ENCODE measurements around the gene CPZ.
"Not testable (repeated sequence)": the region's sequence is repeated elsewhere in the genome, so short reads cannot be mapped to it uniquely, and the experiment has no call there.

CPZ gene

DNA sequence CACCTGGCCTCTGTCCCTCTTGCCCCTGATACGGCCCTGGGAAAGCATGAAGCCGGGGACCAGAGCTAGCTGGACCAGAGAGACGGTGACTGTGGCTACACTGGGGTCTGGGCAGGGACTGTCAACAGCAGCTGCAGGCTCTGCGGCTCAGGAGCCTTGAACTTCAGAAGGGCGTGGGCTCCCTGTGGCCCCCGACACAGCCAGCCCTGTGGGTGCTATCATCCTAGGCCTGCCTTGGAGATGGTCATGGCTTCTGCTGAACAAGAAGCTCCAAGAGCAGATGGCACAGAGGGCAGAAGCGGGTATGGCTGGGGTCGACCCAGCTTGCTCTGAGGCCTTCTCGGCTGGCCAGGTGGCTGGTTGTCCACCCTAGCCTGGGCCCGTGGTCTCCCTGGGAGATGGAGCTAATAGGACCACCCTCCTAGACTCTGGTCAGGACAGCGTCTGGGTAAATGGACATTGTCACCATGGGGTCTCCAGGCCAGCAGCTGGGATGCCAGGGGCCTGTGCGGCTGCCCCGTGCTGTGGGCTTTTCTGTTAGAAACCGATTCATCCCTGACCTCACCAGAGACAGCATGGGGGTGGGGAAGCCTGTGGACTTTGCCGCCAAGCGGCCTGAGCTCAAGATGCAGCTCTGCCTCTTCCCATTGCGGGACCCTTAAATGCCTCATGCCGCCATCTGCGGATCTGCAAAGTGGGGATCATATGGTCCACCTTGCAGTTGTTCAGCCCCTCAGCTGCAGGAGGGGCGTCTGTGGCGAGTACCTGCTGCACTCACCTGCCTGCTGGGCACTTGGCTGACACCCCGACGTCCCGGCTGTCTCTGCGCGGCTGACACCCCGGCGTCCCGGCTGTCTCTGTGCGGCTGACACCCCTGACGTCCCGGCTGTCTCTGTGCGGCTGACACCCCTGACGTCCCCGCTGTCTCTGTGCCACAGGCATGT lies 21.1 kb downstream of the CPZ start:
- no peak for DNase-seq

DNA sequence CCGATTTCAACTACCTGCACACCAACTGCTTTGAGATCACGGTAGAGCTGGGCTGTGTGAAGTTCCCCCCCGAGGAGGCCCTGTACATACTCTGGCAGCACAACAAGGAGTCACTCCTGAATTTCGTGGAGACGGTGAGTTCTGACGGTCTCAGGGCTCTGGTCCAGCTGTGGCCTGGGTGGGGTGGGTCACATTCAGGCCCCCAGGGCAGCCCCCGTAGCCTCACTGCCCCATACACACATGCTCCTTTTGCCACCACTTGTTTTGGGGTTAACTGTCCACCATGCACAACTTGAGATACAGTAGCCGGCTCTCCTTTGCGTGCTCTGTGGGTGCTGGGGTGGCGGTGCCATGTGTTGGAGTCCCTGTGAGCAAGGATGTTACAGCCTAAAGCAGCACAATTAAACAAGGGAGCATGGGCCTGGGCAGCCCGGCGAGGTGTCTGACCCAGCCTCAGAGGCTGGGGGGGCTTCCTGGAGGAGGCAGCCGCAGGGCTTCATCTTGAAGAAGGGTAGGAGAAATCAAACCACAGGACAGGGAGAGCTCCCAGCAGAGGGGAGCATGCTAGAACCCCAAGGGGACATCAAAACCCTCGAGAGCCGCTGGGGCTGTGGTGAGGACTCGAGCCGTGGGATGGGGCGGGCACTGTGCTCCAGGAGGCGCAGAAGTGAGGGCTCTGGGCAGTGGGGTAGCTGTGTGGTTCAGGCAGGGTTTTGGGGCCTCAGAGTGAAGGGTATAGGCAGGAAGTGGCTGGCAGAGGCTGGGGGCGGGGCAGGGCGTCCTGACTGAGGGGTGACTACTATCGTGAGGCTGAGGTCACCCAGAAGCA lies 22.0 kb downstream of the CPZ start:
- DNase-seq, result no peak

DNA sequence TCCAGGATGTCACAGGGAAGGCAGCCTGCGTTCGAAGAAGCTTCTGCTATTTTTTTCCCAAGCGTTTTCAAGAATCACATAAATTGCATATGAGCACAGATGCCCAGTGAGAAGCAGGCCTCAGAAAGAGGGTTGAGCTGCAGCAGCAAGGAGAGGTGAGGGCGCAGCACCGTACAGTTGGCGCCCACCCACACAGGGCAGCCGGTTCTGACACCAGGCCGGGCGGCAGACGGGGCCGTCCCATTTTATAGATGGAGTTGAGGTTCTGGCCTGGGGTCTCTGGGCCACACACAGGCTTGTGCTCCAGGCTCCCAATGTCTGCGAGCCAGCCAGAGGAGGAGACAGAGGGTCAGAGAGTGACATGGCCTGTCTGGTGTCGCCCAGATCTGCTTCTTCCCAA lies 22.8 kb downstream of the CPZ start:
- DNase-seq, result no peak

DNA sequence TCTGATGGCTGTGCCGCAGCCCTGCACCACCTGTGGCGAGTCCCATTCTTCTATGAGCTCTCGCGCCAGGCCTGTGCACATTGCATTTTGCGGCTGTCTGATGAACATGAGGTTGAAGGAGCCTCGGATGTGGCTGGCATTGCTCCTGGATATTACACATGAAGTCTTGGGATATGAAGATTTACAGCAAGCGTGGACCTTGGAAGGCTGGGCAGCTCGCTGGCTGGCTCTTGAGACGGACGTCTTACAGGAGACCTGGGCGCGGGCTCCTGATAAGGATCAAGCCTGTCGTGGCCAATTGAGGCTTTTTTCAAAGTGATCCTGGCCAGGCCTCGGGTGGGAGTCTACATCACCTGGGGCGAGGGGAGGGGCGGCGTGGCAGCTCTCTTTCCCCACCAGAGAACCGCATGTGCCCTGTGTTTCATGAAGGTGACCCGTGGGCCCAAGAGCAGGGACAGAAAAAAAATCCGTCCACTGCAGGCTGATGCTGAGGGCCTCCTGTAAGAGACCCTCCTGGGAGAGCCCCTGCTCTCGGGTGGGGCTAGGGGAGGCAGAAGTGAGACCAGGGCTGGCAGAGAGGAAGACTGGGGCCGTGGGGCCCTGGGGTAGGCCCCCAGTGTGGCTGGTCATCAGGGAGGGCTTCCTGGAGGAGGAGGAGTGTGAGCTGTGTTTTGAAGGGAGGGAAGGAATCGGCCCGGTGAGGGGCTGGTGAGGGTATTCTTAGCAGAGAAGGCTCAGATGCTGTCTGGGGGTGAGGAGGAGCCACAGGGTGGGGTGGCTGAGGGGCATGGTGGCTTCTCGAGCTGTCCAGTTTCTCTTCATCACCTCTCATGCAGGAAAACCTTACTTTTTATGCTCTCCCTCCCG lies 23.6 kb downstream of the CPZ start:
- no peak for DNase-seq

DNA sequence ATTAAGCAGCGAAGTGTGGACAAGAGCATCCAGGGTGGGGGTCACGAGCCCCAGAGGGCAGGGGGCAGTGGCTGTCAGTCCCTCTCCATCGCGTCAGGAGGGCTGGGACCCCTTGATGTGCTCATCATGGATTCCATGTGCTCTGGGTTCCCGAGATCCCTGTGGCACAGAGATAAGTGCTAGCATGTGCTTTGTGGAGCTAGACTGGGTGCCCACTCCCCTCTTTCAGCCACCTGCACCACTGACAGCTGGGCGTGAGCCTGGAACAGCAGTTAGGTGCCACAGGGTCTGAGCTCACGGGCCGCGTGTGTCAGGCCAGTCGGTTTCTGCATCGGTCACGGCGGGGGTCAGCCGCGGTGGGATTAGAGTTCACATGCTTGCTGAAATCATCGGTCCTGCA lies 24.3 kb downstream of the CPZ start:
- no peak for DNase-seq

DNA sequence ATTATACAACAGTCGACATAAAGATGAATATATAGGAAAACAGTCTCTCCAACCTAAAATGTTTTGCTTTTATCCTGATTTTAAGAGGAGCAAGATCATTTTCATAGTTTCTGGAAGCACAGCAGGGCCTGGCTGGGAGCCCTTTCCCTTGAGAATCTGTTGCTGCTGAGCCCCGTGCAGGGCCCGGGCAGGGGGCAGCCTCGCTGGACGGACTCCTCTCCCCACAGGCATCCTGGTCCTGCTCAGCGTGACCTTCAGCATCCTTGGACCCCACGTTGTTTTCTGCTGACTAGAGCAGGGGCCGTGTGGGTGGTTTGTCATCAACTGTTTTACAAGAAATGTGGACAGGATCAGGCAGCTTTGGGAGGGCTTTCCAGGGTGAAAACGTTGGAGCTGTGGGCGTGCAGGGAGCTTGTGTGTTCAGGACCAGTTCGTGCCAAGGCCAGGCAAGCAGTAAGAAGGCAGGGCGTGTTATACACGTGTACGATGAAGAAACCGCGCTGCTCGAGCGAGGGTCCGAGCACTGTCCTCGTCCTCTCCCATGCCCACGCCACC lies 25.0 kb downstream of the CPZ start:
- DNase-seq, result no peak

DNA sequence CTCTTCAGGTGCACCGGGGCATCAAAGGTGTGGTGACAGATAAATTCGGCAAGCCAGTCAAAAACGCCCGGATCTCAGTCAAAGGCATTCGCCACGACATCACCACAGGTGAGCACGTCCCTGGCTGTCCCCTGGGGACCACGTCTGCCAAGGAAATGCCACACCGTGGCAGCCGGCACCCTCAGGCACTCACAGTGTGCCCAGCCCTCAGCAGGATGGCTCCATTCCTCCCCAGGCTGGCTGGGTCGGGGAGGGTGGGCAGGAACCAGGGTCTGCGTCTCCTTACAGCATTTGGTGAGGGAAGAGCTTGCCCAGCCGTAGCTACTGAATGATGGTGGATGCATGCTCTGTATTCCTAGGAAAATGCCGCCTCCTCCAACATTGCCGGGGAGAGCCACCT lies 25.9 kb downstream of the CPZ start:
- DNase-seq, result no peak

DNA sequence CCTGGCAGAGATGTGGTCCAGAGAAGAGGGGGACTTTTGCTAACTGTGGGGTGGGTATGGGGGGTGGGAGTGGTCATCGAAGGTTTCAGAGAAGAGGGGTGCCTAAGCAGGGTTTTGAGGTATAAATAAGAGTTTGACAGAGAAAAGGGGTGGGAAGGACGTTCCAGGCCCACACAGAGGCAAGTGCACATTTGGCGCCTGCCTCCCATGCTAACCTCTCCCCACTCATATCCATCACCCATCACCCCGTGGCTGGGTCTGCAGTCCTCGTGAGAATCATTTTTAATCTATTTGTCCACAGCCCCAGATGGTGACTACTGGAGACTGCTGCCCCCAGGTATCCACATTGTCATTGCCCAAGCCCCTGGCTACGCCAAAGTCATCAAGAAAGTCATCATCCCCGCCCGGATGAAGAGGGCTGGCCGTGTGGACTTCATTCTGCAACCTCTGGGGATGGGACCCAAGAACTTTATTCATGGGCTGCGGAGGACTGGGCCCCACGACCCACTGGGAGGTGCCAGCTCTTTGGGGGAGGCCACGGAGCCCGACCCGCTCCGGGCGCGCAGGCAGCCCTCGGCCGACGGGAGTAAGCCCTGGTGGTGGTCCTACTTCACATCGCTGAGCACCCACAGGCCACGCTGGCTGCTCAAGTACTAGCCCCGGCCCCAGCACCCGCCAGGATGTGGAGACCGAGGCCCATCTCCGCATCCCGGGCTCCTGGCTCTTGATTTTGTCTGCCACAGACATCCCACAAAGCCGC lies 26.6 kb downstream of the CPZ start:
- DNase-seq, result no peak

DNA sequence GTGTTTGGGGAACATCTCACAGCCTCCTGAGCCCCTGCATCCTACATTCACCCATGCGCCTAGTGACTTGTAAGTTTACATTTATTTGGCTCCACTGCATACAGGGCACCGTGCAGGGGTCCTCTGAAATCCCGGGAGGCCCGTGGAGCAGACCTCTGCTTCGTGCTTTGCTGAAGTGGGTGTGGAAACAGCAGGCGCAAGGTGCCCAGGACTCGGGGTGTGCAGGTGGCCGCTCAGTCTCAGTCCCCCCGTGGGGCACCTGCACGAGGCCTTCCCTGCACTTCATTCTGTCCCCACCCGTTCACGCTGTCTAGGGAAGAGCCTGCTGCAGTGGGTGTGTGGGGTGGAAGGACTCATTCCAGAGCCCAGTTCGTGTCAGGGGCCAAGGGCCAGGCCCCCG lies 28.6 kb downstream of the CPZ start:
- not testable (repeated sequence) for DNase-seq

DNA sequence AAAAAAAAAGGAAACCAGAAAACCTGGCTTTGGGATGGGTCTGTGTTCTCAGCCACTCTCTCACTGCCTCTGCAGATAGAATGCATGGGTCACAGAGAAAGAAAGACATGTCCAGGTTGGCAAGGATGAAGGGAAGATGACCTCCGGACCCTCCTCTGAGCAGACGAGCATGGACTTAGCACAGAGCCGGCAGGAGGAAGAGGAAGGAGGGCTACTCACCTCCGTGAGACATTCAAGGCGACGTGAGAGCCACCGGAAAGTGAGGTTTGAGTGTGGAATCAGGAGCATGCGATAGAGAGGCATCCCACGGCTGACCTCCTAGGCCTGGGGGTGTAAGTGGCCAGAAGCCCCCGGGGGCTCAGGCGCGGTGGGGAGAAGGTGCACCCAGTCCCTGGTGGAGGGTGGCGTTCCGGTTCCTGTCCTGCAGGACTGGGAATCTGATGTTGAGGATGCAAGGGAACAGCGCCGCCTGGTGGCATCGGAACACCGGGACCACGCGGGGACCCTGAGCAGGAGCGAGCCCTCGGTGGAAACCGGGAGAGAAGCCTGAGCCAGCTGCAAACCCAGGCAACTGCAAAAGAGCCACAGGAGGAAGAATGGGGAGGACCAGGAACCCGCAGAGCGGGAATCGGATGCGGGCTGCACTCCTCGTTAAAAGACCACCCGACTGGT lies 32.2 kb downstream of the CPZ start:
- not testable (repeated sequence) for DNase-seq

DNA sequence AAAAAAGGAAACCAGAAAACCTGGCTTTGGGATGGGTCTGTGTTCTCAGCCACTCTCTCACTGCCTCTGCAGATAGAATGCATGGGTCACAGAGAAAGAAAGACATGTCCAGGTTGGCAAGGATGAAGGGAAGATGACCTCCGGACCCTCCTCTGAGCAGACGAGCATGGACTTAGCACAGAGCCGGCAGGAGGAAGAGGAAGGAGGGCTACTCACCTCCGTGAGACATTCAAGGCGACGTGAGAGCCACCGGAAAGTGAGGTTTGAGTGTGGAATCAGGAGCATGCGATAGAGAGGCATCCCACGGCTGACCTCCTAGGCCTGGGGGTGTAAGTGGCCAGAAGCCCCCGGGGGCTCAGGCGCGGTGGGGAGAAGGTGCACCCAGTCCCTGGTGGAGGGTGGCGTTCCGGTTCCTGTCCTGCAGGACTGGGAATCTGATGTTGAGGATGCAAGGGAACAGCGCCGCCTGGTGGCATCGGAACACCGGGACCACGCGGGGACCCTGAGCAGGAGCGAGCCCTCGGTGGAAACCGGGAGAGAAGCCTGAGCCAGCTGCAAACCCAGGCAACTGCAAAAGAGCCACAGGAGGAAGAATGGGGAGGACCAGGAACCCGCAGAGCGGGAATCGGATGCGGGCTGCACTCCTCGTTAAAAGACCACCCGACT lies 37.8 kb downstream of the CPZ start:
- DNase-seq, result not testable (repeated sequence)

DNA sequence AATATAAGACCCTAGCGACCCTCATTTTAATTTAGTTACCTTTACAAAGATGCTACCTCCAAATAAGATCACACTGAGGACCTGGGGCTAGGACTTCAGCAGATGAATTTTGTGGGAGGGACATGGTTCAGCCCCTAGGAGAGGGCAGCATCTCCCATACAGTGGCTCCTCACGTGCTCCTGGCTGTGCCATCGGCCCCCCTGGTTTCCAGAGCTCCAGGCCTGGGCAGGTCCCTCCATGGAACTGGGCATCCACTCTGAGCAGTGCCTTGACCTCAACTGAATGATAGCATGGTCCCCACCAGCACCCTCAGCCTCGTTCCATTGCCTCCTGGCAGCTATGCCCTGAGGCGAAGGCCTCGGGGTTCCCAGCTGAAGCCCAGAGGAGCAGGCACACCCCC lies 39.3 kb downstream of the CPZ start:
- not testable (repeated sequence) for DNase-seq

DNA sequence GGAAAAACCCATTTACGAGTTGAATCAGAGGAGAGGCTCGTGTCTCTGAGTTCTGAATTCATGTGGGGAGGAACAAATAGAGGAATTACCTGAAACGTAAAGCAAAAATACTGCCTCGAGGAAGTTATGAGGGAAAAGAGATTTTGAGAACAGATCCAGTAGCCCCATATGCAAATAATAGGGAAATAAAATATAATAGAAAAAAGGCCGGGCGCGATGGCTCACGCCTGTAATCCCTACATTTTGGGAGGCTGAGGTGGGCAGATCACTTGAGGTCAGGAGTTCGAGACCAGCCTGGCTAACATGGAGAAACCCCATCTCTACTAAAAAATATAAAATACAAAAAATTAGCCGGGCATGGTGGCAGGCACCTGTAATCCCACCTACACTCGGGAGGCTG lies 42.2 kb downstream of the CPZ start:
- not testable (repeated sequence) for DNase-seq

DNA sequence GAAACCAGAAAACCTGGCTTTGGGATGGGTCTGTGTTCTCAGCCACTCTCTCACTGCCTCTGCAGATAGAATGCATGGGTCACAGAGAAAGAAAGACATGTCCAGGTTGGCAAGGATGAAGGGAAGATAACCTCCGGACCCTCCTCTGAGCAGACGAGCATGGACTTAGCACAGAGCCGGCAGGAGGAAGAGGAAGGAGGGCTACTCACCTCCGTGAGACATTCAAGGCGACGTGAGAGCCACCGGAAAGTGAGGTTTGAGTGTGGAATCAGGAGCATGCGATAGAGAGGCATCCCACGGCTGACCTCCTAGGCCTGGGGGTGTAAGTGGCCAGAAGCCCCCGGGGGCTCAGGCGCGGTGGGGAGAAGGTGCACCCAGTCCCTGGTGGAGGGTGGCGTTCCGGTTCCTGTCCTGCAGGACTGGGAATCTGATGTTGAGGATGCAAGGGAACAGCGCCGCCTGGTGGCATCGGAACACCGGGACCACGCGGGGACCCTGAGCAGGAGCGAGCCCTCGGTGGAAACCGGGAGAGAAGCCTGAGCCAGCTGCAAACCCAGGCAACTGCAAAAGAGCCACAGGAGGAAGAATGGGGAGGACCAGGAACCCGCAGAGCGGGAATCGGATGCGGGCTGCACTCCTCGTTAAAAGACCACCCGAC lies 43.5 kb downstream of the CPZ start:
- not testable (repeated sequence) for DNase-seq

DNA sequence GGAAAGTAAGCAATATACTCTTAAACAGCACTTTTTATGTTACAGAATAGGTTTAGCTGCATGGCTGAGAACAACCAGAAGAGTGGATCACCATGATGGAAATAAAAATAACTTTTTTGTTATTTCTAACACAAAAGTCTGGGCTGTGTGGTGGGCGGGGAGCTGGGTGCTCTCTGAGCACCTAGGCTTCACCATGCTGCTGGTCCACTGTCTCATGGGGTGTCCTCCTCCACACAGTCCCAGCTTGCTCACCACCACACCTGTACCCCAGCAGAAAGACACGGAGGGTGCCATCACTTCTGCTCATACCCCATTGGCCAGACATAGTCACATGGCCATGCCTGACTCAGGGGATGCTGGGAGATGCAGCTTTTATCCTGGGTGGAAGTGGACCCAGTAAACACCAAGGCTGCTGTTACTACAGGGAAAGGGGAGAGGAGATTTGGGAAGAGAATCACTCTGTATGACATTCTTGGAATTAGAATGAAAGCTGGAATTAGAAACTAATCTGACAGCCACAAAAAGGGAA lies 45.0 kb downstream of the CPZ start:
- no peak for DNase-seq

DNA sequence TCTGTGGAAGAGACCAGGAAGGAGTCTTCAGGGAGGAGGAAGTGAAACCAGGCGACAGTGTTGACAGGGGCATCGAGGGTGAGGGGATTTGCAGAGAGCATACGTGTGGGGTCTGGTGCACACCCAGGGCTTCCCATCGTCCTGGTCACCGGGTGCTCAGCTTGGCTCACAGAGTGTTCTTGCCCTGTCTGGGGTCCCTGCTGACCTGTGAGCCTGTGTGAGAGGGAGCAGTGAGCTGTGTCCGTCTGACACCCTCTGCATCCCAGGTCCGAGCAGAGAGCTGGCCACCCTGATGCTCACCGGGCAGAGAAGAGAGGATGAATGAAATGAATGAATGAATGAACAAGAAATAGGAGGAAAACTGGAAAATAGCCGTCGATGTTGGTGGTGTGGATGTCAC lies 46.5 kb downstream of the CPZ start:
- no peak for DNase-seq

DNA sequence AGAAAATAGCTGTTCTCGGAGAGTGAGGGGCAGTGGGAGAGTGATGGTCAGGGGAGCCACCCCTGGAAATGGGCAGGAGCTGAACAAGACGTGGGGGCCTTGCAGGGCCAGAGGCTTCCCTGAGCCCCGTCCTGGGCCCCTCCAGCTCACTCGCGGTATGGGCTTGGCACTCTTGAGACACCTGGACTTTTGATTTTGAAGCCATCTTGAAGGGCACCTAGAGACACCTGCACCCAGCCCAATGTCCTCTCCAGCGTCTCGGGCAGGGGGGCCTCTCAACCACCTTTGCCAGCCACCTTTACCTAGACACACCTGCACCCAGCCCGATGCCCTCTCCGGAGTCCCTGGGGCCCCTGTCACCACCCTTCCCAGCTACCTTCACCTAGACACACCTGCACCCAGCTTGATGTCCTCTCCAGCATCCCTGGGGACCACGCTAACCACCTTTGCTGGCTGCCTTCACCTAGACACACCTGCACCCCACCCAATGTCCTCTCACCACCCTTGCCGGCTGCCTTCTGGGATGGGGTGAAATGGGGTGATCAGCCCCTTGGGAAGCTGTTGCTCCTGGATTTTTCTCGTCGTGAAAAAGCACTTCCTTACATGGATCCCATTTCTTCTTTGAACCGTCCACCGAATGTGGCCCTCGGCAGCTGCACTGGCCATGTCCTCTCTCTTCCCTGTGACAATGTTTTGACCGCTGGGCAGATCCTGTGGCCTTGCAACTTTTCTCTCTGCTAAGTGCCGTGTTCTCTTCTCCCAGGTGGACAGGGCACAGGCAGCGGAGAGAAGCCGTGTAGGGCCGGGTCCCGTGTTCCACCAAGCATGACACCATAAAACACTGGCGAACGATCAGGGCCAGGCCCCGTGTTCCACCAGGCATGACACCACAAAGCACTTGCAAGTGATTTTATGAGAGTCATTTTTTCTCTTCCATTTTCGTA lies 47.5 kb downstream of the CPZ start:
- no peak for DNase-seq

DNA sequence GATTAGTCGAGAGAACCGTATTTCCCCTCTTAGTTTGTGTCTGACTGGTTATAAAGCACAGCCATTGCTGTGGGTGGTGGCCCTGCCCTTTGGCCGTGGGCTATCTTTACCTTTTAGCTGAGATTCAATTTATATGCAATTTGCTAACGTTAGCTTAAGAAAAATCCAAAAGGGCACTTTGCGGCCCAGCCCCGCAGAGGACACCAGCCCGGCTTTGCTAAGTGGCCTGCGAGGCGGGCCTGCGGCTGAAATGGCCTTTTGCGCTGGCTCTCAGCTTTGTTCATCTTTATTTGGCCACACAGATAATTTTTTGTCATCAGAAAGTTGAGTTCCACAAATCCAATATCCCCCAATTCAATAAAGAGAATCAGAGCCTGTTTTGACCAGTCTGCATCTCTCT lies 48.3 kb downstream of the CPZ start:
- DNase-seq, result no peak

DNA sequence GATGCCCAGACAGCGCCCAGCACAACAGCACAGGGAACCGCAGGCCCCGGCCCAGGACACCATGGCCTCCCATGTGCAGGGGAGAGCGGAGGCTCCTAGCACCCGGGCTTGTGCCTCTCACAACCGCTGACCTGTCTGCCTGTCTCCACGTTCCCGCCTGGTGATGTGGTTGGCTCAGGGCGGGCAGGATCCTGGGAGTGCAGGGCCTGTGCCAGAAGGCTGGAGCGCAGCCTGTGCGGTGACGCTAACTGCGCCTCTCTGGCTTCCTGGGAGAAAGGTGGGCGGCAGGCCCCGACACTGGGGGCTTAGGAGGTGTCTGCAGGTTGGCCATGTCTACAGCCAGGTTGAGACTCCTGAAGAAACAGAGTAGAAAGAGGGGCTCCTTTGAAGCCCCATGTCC lies 48.7 kb downstream of the CPZ start:
- no peak for DNase-seq
